ENCODE measurements around the gene ITPR3.

The ITPR3 gene

DNA sequence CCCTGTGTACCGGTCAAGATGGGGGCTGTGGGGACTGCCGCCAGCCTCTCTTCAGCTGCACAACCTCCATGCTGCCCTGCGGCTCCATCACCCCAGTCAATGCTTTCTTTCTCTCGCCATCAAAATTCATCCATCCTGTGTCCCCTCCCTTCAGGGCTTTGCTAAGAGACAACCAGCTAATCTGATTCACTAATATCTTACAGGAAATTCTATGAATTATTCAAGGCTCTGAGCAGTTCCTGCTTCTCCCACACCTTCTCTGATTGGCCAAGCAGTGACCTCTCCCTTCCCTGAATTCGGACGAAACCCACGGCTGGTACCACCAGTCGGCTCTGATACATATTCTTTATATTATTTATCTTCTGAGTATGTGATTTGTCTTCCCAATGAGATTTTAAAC, 13.8 kb downstream of the ITPR3 start:
- H3K4me3 ChIP-seq (ENCODE audit: low read length) = no peak overlapping the region
- TF ChIP-seq, protein P1, sequence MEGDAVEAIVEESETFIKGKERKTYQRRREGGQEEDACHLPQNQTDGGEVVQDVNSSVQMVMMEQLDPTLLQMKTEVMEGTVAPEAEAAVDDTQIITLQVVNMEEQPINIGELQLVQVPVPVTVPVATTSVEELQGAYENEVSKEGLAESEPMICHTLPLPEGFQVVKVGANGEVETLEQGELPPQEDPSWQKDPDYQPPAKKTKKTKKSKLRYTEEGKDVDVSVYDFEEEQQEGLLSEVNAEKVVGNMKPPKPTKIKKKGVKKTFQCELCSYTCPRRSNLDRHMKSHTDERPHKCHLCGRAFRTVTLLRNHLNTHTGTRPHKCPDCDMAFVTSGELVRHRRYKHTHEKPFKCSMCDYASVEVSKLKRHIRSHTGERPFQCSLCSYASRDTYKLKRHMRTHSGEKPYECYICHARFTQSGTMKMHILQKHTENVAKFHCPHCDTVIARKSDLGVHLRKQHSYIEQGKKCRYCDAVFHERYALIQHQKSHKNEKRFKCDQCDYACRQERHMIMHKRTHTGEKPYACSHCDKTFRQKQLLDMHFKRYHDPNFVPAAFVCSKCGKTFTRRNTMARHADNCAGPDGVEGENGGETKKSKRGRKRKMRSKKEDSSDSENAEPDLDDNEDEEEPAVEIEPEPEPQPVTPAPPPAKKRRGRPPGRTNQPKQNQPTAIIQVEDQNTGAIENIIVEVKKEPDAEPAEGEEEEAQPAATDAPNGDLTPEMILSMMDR (IDR thresholded peaks at IDR 0.05; ENCODE audit: insufficient read depth, low read depth, low read length, missing control alignments) = no peak
- no peak for DNase-seq (ENCODE audit: low read depth)

DNA sequence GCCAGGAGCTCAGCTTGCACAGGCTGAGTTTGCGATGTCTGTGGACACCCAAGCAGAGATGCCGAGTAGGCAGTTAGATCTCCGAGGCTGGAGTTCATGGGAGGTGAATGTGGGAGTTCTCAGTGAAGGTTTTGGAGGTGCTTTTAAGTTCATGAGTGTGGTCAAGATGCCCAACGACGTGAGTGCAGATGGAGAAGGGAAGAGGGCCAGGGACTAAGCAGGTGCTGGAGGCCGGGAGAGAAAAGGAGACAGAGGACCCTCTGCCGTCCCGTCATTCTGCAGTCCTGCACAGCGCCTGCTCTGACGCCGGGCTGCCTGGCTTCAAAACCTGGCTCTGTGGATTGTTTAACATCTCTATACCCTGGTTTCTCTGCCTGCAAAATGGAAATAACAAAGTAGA, 15.5 kb downstream of the ITPR3 start:
- DNase-seq (ENCODE audit: low read depth) = no peak
- TF ChIP-seq, protein P1 (IDR thresholded peaks at IDR 0.05; ENCODE audit: insufficient read depth, low read depth, low read length, missing control alignments) = no peak
- no peak overlapping the region for H3K4me3 ChIP-seq (ENCODE audit: low read length)

DNA sequence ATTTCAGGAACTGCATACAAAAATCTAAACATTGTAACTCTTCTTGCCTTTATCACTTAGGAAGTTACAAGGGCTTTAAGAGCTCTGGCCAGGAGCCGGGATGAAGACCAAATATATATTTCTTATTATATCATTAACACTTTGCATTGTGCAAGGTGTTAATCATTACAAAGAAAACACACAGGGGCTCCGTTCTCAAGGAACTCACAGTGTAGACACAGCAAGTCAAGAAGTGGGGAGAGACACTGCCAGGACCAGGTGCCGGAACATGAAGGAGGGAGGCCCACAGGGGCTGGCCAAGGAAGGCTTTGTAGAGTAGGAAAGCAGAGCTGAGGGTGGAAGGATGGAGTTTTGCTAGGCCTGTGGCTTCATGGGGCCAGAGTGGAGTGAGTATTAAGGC, 17.4 kb downstream of the ITPR3 start:
- H3K4me3 ChIP-seq (ENCODE audit: low read length) = no peak overlapping the region
- no peak for DNase-seq (ENCODE audit: low read depth)
- TF ChIP-seq, protein P1 (IDR thresholded peaks at IDR 0.05; ENCODE audit: insufficient read depth, low read depth, low read length, missing control alignments) = no peak

DNA sequence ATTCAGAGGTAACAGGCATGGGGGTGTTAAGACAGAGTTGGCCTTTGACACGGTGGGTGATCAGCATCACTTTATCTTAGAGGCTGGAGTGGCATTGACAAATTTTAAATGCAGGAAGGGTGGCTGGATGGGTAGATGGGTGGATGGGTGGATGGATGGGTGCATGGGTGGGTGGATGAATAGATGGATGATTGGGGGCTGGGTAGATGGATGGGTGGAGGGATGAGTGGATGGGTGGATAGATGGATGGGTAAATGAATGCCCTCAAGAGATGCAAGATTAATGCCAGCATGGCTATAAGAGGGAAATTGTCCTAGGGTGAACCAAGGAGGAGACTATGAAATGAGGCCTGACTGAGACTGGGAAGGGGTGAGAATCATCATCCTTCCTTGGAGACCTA, 18.4 kb downstream of the ITPR3 start:
- TF ChIP-seq, protein P1 (IDR thresholded peaks at IDR 0.05; ENCODE audit: insufficient read depth, low read depth, low read length, missing control alignments) = no peak
- no peak for DNase-seq (ENCODE audit: low read depth)
- no peak overlapping the region for H3K4me3 ChIP-seq (ENCODE audit: low read length)

DNA sequence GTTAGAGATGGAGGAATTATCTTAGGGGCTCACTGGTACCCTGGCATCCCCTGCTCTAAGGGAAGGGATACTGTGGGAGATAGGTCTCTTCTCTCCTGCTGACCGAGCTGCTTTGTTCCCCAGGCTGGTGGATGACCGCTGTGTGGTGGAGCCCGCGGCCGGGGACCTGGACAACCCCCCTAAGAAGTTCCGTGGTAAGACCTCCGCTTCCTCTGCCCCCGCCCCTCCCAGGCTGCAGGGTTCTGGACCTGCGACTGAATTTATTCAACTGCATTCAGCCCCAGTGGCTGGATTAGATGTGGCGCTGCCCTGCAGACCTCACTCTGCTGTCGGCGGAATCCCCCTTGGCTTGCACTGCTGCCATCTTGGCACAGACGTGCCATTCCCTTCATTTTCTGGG, 19.2 kb downstream of the ITPR3 start:
- TF ChIP-seq, protein P1 (IDR thresholded peaks at IDR 0.05; ENCODE audit: insufficient read depth, low read depth, low read length, missing control alignments) = no peak
- no peak overlapping the region for H3K4me3 ChIP-seq (ENCODE audit: low read length)
- no peak for DNase-seq (ENCODE audit: low read depth)

DNA sequence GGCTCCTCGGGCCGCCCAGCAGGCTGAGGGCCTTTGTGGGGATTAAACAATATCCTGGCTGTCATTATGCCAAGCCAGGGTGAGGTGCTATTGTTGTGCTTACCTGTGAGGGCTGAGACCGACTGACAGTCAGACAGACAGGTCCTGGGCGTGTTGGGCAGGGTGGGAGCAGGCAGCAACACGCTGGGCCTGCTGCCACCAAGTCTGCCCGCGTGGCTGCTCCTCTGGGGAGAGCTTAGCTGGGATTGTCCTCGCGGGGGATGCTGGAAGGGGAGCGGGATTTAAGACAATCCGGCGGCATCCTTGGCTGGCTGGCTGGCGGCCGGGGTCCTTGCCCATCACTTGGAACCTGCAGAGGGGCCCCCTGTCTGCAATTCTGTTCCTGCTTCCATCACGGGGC, 20.0 kb downstream of the ITPR3 start:
- DNase-seq (ENCODE audit: low read depth) = peak; percentile 92
- TF ChIP-seq, protein P1 (IDR thresholded peaks at IDR 0.05; ENCODE audit: insufficient read depth, low read depth, low read length, missing control alignments) = peak; percentile 19
- H3K4me3 ChIP-seq (ENCODE audit: low read length) = no peak overlapping the region

DNA sequence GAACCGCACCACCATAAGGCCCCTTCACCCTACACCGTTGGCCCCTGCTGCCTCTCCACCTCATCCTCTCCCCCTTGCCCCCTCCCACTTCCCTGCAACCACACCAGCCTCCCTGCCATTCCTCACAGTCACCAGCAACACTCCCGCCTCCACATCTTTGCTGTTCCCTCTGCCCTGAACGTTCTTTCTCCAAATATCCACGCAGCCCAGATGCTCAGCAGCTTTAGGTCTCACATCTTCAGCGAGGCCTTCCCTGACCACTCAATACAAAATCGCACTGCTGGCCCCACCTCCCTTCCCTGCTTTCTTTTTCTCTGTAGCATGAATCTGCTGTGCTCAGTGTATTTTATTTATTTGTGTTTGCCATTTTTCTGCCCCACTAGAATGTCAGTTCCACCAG, 20.5 kb downstream of the ITPR3 start:
- no peak overlapping the region for H3K4me3 ChIP-seq (ENCODE audit: low read length)
- TF ChIP-seq, protein P1 (IDR thresholded peaks at IDR 0.05; ENCODE audit: insufficient read depth, low read depth, low read length, missing control alignments) = no peak
- no peak for DNase-seq (ENCODE audit: low read depth)
